ENCODE data around the gene ACCS.

DNA sequence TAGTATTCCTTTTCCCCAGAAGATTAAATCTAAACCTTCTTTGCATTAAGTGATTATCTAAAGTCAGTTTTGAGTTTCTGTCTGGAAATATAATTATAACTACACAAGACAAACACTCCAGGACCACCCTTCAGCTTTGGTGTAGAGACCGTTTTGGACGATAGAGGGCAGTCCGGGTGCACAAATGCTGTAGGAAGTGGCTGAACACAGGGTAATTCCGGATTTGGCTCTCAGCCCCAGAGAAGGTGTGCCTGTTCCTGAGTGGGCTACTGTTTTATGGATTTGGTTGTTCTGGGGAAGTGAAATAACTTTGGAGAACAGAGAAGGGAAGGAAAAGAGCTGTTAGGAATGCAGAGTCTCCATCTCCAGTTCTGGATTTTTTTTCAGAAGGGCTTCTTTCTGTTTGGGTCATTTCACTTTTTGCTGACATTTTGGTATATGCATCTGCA is 44.2 kb downstream of the ACCS start:
- TF ChIP-seq, protein P1, sequence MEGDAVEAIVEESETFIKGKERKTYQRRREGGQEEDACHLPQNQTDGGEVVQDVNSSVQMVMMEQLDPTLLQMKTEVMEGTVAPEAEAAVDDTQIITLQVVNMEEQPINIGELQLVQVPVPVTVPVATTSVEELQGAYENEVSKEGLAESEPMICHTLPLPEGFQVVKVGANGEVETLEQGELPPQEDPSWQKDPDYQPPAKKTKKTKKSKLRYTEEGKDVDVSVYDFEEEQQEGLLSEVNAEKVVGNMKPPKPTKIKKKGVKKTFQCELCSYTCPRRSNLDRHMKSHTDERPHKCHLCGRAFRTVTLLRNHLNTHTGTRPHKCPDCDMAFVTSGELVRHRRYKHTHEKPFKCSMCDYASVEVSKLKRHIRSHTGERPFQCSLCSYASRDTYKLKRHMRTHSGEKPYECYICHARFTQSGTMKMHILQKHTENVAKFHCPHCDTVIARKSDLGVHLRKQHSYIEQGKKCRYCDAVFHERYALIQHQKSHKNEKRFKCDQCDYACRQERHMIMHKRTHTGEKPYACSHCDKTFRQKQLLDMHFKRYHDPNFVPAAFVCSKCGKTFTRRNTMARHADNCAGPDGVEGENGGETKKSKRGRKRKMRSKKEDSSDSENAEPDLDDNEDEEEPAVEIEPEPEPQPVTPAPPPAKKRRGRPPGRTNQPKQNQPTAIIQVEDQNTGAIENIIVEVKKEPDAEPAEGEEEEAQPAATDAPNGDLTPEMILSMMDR (conservative IDR thresholded peaks at IDR 0.05 in 1 of 2, IDR thresholded peaks at IDR 0.05 in 1 of 2; ENCODE audit: extremely low read depth in 1 of 2, insufficient read depth in 1 of 2, low read depth in 1 of 2, low read length in 2 of 2) = peak; percentile 78 to 84
- no peak for TF ChIP-seq EZH2 (IDR thresholded peaks at IDR 0.05; ENCODE audit: borderline replicate concordance, low read length)

Measured in mammary epithelial cell (primary cell).